SU-DHL-6 (cell line): Measurements from ENCODE around the gene HIVEP1.

Experiments
- CTCF ChIP-seq: fragments of 200-600 bp; sonication (generic); IDR thresholded peaks from one replicate; pipeline ENCODE4 v1.5.1; 2017; ENCODE audit warnings: antibody characterized with exemption, mild to moderate bottlenecking, low read length, moderate library complexity; ENCODE audit not compliant: insufficient read depth, poor library complexity, severe bottlenecking
- EZH2phosphoT487 ChIP-seq: fragments of 200-600 bp; sonication (generic), shearing (Covaris generic); conservative IDR thresholded peaks from 2 replicates; pipeline ENCODE4 v1.6.1; 2018; ENCODE audit warnings: mild to moderate bottlenecking, antibody characterized with exemption, low read length, moderate library complexity, mixed read lengths

GRCh38 chr6:12147557-12148316, 135.6 kb downstream of the HIVEP1 start:
- TF ChIP-seq CTCF (no peak), EZH2phosphoT487 (no peak)
